HG02938 (cell line): ENCODE results near the gene SLC1A3.

Experiments used
- ATAC-seq: cut with Tn5 transposase; IDR thresholded peaks from one replicate; pipeline ENCODE4 v1.9.1; 2021; ENCODE audit warnings: mild to moderate bottlenecking, moderate library complexity; ENCODE audit not compliant: unreplicated experiment

The SLC1A3 gene

GRCh38 chr5:36654564-36654963 lies 48.2 kb downstream of the SLC1A3 start:
- ATAC-seq = no peak

GRCh38 chr5:36655161-36655560 lies 48.8 kb downstream of the SLC1A3 start:
- no peak for ATAC-seq

- ATAC-seq = no peak
Observed at GRCh38 chr5:36656556-36656955, 50.1 kb downstream of the SLC1A3 start.

- no peak for ATAC-seq
Observed at GRCh38 chr5:36657563-36657995, 51.2 kb downstream of the SLC1A3 start.

- no peak for ATAC-seq
Observed at GRCh38 chr5:36658038-36658756, 51.8 kb downstream of the SLC1A3 start.

GRCh38 chr5:36659411-36659810 lies 53.0 kb downstream of the SLC1A3 start:
- no peak for ATAC-seq

- ATAC-seq = no peak
Observed at GRCh38 chr5:36660397-36661049, 54.1 kb downstream of the SLC1A3 start.

- ATAC-seq = no peak
Observed at GRCh38 chr5:36661456-36662220, 55.2 kb downstream of the SLC1A3 start.

GRCh38 chr5:36662291-36662851 lies 56.0 kb downstream of the SLC1A3 start:
- ATAC-seq = no peak

- no peak for ATAC-seq
Observed at GRCh38 chr5:36664766-36665165, 58.4 kb downstream of the SLC1A3 start.

- no peak for ATAC-seq
Observed at GRCh38 chr5:36665628-36666027, 59.2 kb downstream of the SLC1A3 start.

GRCh38 chr5:36666274-36666673 lies 59.9 kb downstream of the SLC1A3 start:
- no peak for ATAC-seq

- ATAC-seq = no peak
Observed at GRCh38 chr5:36666986-36667385, 60.6 kb downstream of the SLC1A3 start.

GRCh38 chr5:36667824-36668223 lies 61.4 kb downstream of the SLC1A3 start:
- no peak for ATAC-seq

GRCh38 chr5:36669015-36669651 lies 62.7 kb downstream of the SLC1A3 start:
- no peak for ATAC-seq

GRCh38 chr5:36670548-36670947 lies 64.1 kb downstream of the SLC1A3 start:
- ATAC-seq = no peak

- no peak for ATAC-seq
Observed at GRCh38 chr5:36675282-36675681, 68.9 kb downstream of the SLC1A3 start.

GRCh38 chr5:36679221-36679989 lies 73.0 kb downstream of the SLC1A3 start:
- ATAC-seq = no peak

GRCh38 chr5:36680066-36680465 lies 73.7 kb downstream of the SLC1A3 start:
- ATAC-seq = no peak

GRCh38 chr5:36681711-36682110 lies 75.3 kb downstream of the SLC1A3 start:
- no peak for ATAC-seq
